Endothelial cell of umbilical vein (primary cell): ENCODE data around the gene GTF3C1.

Experiments
- CTCF ChIP-seq, 2 donors: IDR thresholded peaks; 1 replicate in 1 of 2; 2 replicates in 1 of 2; pipeline ENCODE4 v1.5.1; 2011; ENCODE audit warnings: low read length in 2 of 2, mild to moderate bottlenecking in 2 of 2, moderate library complexity in 2 of 2, control low read depth in 1 of 2, inconsistent platforms in 1 of 2, low read depth in 1 of 2; ENCODE audit not compliant: insufficient read depth in 1 of 2; ENCODE audit errors: extremely low read depth in 1 of 2
- EZH2 ChIP-seq: IDR thresholded peaks from 2 replicates; pipeline ENCODE4 v1.6.1; 2012; ENCODE audit warnings: borderline replicate concordance, low read depth, mild to moderate bottlenecking, moderate library complexity, low read length, inconsistent platforms; ENCODE audit not compliant: severe bottlenecking
- GATA2 ChIP-seq: IDR thresholded peaks from 2 replicates; pipeline ENCODE4 v1.7.0; 2011; ENCODE audit warnings: low read depth, mild to moderate bottlenecking, moderate library complexity, mixed read lengths, low read length; ENCODE audit not compliant: insufficient read length, insufficient read depth
- POLR2A ChIP-seq: IDR thresholded peaks from 2 replicates; pipeline ENCODE4 v1.6.1; 2012; ENCODE audit warnings: low read depth, mild to moderate bottlenecking, control low read depth, low read length

- TF ChIP-seq POLR2A (no peak), GATA2 (no peak), CTCF (IDR thresholded peaks at IDR 0.05; ENCODE audit: extremely low read depth in 1 of 2, insufficient read depth in 1 of 2, low read depth in 1 of 2, low read length in 2 of 2) (peak; percentile 64 to 73), EZH2 (no peak)
Observed at GRCh38 chr16:27515874-27516353, 33.8 kb downstream of the GTF3C1 start.
